Fibroblast of lung (primary cell): ENCODE measurements around the gene CAMKK1. TPM values are rescaled to one million over a fixed set of nuclear protein-coding genes. Genes with fewer than 3 reads are reported as not detected.

ENCODE experiments used
- DNase-seq, 2 donors: peaks; one replicate each; pipeline versions ENCODE4 v3.0.0 to v3.0.0-alpha.2; 2010; ENCODE audit warnings: low read depth in 2 of 2
- H2AFZ ChIP-seq: 2 replicates; pipeline ENCODE4 v1.5.1; 2012; ENCODE audit warnings: low read length, control low read depth, inconsistent platforms
- H3K27ac ChIP-seq: 2 replicates; pipeline ENCODE4 v1.5.1; 2011; ENCODE audit warnings: low read length, control low read depth; ENCODE audit not compliant: insufficient read depth
- H3K27me3 ChIP-seq: 2 replicates; pipeline ENCODE4 v1.5.1; 2011; ENCODE audit warnings: mild to moderate bottlenecking, low read length; ENCODE audit not compliant: control insufficient read depth, insufficient read depth
- H3K36me3 ChIP-seq: 2 replicates; pipeline ENCODE4 v1.5.1; 2011; ENCODE audit warnings: low read length; ENCODE audit not compliant: control insufficient read depth, insufficient read depth
- H3K4me1 ChIP-seq: 2 replicates; pipeline ENCODE4 v1.5.1; 2011; ENCODE audit warnings: low read length; ENCODE audit not compliant: control insufficient read depth, insufficient read depth; ENCODE audit errors: extremely low read depth
- H3K4me2 ChIP-seq: 2 replicates; pipeline ENCODE4 v1.5.1; 2011; ENCODE audit warnings: low read length, control low read depth; ENCODE audit not compliant: insufficient read depth; ENCODE audit errors: extremely low read depth
- H3K4me3 ChIP-seq, 4 experiments: fragments of 200-600 bp in 1 of 4; sonication (generic) in 1 of 4; replicated peaks in 1 of 4; 2 replicates each; pipeline ENCODE4 v1.5.1; 2011 to 2016; ENCODE audit warnings: low read length in 4 of 4, low read depth in 3 of 4, mild to moderate bottlenecking in 3 of 4, control low read depth in 2 of 4, inconsistent platforms in 1 of 4, mixed read lengths in 1 of 4; ENCODE audit not compliant: insufficient read depth in 1 of 4; ENCODE audit errors: control extremely low read depth in 1 of 4
- H3K79me2 ChIP-seq: 2 replicates; pipeline ENCODE4 v1.5.1; 2012; ENCODE audit warnings: mild to moderate bottlenecking, low read length, inconsistent platforms; ENCODE audit not compliant: control insufficient read depth, insufficient read depth
- H3K9ac ChIP-seq: 2 replicates; pipeline ENCODE4 v1.5.1; 2011; ENCODE audit warnings: mild to moderate bottlenecking, low read length, control low read depth; ENCODE audit not compliant: insufficient read depth
- H3K9me3 ChIP-seq: 2 replicates; pipeline ENCODE4 v1.5.1; 2012; ENCODE audit warnings: low read depth, low read length; ENCODE audit not compliant: control insufficient read depth, insufficient read depth
- H4K20me1 ChIP-seq: 2 replicates; pipeline ENCODE4 v1.5.1; 2011; ENCODE audit warnings: low read length; ENCODE audit not compliant: control insufficient read depth, insufficient read depth; ENCODE audit errors: extremely low read depth
- EZH2 ChIP-seq: IDR thresholded peaks from 2 replicates; pipeline ENCODE4 v1.5.1; 2012; ENCODE audit warnings: low read length, control low read depth, mild to moderate bottlenecking; ENCODE audit errors: missing control alignments
- polyA plus RNA-seq, 2 donors: library from polyadenylated mRNA; depleted of rRNA in 1 of 2; stranded (reverse) in 1 of 2; unstranded in 1 of 2; fragments of >200 nt; gene quantifications; 2 replicates each; pipeline ENCODE4 v1.2.1, GENCODE V29; 2011 to 2012; ENCODE audit warnings: missing spikeins in 1 of 2
- total RNA-seq: library from RNA; depleted of rRNA; stranded (reverse); fragments of >200 nt; gene quantifications from 2 replicates; pipeline ENCODE4 v1.2.1, GENCODE V29; 2014
- TF ChIP-seq, protein P1 (sequence below), 2 donors: IDR thresholded peaks in 1 of 2; conservative IDR thresholded peaks in 1 of 2; 1 replicate in 1 of 2; 2 replicates in 1 of 2; pipeline ENCODE4 v1.5.1; 2011 to 2012; ENCODE audit warnings: low read length in 2 of 2, control low read depth in 1 of 2, inconsistent platforms in 1 of 2, low read depth in 1 of 2, mild to moderate bottlenecking in 1 of 2

Gene CAMKK1
- total and polyA plus RNA-seq, 2 donors (not counting 1 experiment from before 2014, with no cell fraction given), result 0.41 to 2.5 TPM

DNA sequence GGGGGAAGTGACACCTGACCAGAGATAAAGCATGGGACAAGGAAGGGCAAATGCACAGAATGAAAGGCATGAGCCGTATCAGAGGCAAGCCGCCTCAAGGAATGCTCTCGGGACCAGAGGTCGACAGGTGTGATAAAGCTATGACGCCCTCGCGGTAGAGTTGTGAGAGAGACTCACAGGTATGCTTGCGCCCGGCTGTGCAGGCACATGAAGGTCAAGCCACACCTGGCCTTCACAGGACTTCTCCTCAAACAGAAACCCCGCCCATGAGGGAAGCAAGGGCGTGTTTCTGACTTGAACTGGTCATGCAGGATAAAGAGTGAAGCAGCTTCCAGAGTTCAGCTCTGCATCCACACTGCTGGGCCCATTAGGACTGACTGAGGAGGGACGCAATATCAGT, 54.6 kb downstream of the CAMKK1 start:
- no peaks in the 10 kb centered on the region for H3K9me3 ChIP-seq
- no peak for DNase-seq
- H3K4me1 ChIP-seq, result peaks cover 4% of the 10 kb centered on the region
- no peak for TF ChIP-seq EZH2
- TF ChIP-seq, protein P1, sequence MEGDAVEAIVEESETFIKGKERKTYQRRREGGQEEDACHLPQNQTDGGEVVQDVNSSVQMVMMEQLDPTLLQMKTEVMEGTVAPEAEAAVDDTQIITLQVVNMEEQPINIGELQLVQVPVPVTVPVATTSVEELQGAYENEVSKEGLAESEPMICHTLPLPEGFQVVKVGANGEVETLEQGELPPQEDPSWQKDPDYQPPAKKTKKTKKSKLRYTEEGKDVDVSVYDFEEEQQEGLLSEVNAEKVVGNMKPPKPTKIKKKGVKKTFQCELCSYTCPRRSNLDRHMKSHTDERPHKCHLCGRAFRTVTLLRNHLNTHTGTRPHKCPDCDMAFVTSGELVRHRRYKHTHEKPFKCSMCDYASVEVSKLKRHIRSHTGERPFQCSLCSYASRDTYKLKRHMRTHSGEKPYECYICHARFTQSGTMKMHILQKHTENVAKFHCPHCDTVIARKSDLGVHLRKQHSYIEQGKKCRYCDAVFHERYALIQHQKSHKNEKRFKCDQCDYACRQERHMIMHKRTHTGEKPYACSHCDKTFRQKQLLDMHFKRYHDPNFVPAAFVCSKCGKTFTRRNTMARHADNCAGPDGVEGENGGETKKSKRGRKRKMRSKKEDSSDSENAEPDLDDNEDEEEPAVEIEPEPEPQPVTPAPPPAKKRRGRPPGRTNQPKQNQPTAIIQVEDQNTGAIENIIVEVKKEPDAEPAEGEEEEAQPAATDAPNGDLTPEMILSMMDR (conservative IDR thresholded peaks at IDR 0.05 in 1 of 2, IDR thresholded peaks at IDR 0.05 in 1 of 2; ENCODE audit: low read depth in 1 of 2, low read length in 2 of 2), result no peak
- no peak overlapping the region for H2AFZ ChIP-seq
- H3K4me3 ChIP-seq, result no peak overlapping the region
- H3K79me2 ChIP-seq, result peaks cover 6% of the 10 kb centered on the region
- H4K20me1 ChIP-seq, result no peaks in the 10 kb centered on the region
- no peaks in the 10 kb centered on the region for H3K27me3 ChIP-seq
- no peak overlapping the region for H3K4me2 ChIP-seq
- no peak overlapping the region for H3K27ac ChIP-seq
- peaks cover 7% of the 10 kb centered on the region for H3K36me3 ChIP-seq
- H3K9ac ChIP-seq, result no peak overlapping the region

DNA sequence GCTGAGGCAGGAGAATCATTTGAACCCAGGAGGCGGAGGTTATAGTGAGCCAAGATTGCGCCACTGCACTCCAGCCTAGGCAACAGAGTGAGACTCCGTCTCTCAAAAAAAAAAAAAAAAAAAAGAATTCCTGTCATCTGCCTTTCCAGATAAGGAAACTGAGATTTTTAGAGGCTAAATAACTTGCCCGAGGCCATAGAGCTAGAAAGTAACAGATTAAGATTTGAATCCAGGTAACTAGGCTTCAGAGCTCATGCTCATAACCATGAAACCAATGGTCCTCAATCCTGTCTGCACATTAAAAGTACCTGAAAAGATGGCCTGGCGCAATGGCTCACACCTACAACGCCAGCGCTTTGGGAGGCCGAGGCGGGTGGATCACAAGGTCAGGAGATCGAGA, 56.3 kb downstream of the CAMKK1 start:
- peaks cover 7% of the 10 kb centered on the region for H3K36me3 ChIP-seq
- TF ChIP-seq EZH2, result no peak
- TF ChIP-seq, protein P1 (conservative IDR thresholded peaks at IDR 0.05 in 1 of 2, IDR thresholded peaks at IDR 0.05 in 1 of 2; ENCODE audit: low read depth in 1 of 2, low read length in 2 of 2), result no peak
- H4K20me1 ChIP-seq, result no peaks in the 10 kb centered on the region
- H3K27ac ChIP-seq, result no peak overlapping the region
- no peak for DNase-seq
- H3K4me2 ChIP-seq, result no peak overlapping the region
- H3K9me3 ChIP-seq, result no peaks in the 10 kb centered on the region
- H3K4me3 ChIP-seq, result no peak overlapping the region
- H3K27me3 ChIP-seq, result no peaks in the 10 kb centered on the region
- H2AFZ ChIP-seq, result no peak overlapping the region
- peaks cover 4% of the 10 kb centered on the region for H3K4me1 ChIP-seq
- H3K9ac ChIP-seq, result no peak overlapping the region
- peaks cover 4% of the 10 kb centered on the region for H3K79me2 ChIP-seq

DNA sequence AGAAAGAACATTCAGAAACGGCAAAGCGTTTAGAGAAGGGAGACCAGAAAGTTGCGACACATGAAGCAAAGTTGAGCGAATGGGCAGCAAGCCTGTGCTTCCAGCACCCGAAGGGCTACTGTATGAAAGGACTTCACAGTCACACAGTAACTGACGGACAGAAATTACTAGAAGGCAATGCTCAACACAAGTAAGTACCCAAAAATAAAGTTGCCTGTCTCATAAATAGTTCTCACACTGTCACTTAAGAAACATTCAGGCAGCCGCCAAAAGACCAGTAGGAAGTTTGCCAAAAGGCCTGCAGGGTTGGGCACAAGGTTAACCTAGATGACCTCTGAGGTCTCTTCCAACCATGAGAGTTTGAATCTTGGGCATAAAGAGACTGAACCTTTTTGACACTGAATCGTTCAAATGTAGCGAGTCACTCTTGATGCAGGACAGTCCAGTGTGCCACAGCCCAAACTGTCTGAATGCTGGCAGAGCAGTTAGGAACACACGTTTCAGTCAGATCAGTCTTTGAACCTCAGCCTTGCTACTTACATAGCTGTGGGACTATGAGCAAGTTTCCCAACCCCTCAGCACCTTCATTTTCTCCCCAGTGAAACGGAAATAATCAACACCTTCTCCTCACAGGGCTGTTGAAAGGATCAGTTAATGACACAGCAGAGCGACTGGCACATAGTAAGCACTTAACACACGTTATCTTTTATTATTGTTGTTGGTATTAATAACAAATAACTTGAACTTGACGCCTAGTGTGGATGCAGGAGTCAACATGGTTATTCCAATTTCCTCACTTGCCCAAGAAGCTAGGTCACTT, 57.2 kb downstream of the CAMKK1 start:
- H3K36me3 ChIP-seq, result peaks cover 7% of the 10 kb centered on the region
- no peak overlapping the region for H3K4me3 ChIP-seq
- peaks cover 4% of the 10 kb centered on the region for H3K4me1 ChIP-seq
- no peak overlapping the region for H3K9ac ChIP-seq
- no peaks in the 10 kb centered on the region for H3K9me3 ChIP-seq
- DNase-seq, result no peak
- TF ChIP-seq, protein P1 (conservative IDR thresholded peaks at IDR 0.05 in 1 of 2, IDR thresholded peaks at IDR 0.05 in 1 of 2; ENCODE audit: low read depth in 1 of 2, low read length in 2 of 2), result no peak
- no peak for TF ChIP-seq EZH2
- H3K27me3 ChIP-seq, result no peaks in the 10 kb centered on the region
- no peak overlapping the region for H3K4me2 ChIP-seq
- no peaks in the 10 kb centered on the region for H4K20me1 ChIP-seq
- H2AFZ ChIP-seq, result no peak overlapping the region
- no peak overlapping the region for H3K27ac ChIP-seq
- H3K79me2 ChIP-seq, result peaks cover 4% of the 10 kb centered on the region
